Epithelial cell of proximal tubule (primary cell): ENCODE data around the gene ASB18. TPM values are rescaled to one million over a fixed set of nuclear protein-coding genes. Genes with fewer than 3 reads are reported as not detected.
"Not testable (repeated sequence)": the region's sequence is repeated elsewhere in the genome, so short reads cannot be mapped to it uniquely, and the experiment has no call there.

Experiments
- DNase-seq: peaks from one replicate; pipeline ENCODE4 v3.0.0-alpha.2; 2011; ENCODE audit warnings: low read depth
- H3K4me3 ChIP-seq: 2 replicates; pipeline ENCODE4 v1.5.1; 2011; ENCODE audit warnings: low read depth, mild to moderate bottlenecking, low read length
- total RNA-seq: library from RNA; depleted of rRNA; stranded (reverse); fragments of >200 nt; gene quantifications from 2 replicates; pipeline ENCODE4 v1.2.3, GENCODE V29; 2015
- TF ChIP-seq, protein P1 (sequence below): conservative IDR thresholded peaks from 2 replicates; pipeline ENCODE4 v1.5.1; 2012; ENCODE audit warnings: low read depth, mild to moderate bottlenecking, low read length

ASB18 gene
- total RNA-seq, 1 donor from 2014 or later: not detected

DNA sequence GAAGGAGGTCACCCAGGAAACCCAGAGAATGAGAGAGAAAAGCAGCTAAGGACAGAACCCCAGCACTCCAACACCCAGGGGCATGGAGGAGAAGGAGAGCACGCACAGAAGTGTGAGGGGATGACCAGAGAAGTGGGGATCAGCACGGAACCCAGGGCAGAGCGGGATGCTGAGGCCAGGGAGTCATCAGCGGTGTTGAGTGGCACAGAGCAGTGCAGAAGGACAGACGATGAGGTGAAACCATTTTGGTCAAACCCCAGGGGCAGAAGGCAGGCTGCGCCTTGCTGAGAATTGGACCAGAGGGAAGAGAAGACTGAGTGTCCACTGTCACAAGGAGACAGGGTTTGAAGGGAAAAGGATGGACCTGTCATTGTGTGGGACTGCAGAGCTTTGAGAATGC, 23.4 kb upstream of the ASB18 start:
- TF ChIP-seq, protein P1, sequence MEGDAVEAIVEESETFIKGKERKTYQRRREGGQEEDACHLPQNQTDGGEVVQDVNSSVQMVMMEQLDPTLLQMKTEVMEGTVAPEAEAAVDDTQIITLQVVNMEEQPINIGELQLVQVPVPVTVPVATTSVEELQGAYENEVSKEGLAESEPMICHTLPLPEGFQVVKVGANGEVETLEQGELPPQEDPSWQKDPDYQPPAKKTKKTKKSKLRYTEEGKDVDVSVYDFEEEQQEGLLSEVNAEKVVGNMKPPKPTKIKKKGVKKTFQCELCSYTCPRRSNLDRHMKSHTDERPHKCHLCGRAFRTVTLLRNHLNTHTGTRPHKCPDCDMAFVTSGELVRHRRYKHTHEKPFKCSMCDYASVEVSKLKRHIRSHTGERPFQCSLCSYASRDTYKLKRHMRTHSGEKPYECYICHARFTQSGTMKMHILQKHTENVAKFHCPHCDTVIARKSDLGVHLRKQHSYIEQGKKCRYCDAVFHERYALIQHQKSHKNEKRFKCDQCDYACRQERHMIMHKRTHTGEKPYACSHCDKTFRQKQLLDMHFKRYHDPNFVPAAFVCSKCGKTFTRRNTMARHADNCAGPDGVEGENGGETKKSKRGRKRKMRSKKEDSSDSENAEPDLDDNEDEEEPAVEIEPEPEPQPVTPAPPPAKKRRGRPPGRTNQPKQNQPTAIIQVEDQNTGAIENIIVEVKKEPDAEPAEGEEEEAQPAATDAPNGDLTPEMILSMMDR: no peak
- no peak for DNase-seq
- H3K4me3 ChIP-seq: no peak overlapping the region

DNA sequence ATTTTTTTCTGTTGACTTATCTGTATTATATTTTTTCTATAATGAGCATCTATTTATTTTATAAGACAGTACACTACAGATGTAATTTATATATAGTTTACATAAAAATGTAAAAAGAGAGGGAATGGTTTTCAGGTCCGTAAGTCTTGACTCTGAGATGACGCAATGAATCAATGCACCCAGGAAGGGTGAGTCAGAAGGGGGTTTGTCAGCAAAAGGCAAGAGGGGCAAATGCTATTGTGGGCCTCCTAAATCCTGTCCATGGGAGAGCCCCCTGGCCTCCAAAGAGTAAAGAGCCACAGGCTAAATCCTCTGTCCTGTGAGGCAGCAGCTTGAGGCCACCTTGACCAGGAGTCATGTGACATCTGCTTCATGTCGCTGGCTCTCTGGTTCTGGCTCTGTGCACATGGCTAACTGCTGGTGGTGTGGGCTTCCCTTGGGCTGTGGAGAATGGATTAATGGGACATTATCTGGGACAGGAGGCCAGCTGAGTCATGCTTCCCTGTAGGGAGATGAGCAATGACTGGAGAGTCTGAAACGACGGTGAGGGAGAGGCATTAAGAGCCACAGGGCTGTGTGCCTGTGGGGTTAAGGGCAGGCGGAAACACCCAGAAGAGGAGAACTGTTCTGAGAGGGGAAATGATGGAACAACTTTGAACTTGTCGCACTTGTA, 22.8 kb upstream of the ASB18 start:
- H3K4me3 ChIP-seq: no peak overlapping the region
- TF ChIP-seq, protein P1: no peak
- peak; percentile 16 for DNase-seq

DNA sequence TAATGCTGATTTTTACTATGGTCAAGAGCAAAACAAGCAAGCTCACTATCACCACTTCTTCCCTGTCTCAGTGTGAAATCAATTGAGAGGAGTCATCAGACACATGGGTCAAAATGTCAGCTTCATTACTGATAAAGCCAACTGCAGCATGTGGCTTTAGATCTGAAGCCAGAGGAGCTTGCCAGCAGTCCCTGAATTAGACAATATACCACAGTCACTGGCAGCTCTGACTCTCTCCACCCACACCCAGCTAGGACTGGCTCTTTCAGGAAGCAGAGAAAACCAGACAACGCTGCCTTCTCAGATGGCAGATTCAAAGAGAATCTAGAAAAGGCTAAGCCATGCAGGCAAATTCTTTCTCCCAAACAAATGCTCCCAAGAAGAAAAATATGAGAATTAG, 20.0 kb upstream of the ASB18 start:
- TF ChIP-seq, protein P1: no peak

GRCh38 chr2:236282406-236282805, 18.2 kb upstream of the ASB18 start:
- TF ChIP-seq, protein P1: no peak
- no peak overlapping the region for H3K4me3 ChIP-seq
- DNase-seq: no peak

More for the DNA sequence above, 20.0 kb upstream of the ASB18 start:
- DNase-seq: no peak
- H3K4me3 ChIP-seq: no peak overlapping the region

DNA sequence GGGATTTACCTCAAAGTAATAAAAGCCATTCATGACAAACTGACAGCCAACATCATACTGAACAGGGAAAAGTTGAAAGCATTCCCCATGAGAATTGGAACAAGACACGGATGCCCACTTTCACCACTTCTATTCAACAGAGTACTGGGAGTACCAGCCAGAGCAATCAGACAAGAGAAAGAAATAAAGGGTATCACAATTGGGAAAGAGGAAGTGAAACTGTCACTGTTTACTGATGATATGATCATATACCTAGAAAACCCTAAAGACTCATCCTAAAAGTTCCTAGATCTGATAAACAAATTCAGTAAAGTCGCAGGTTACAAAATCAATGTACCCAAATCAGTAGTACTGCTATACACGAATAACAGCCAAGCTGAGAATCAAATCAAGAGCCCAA, 17.2 kb upstream of the ASB18 start:
- TF ChIP-seq, protein P1: no peak
- H3K4me3 ChIP-seq: no peak overlapping the region
- no peak for DNase-seq

GRCh38 chr2:236273126-236273525, 8.9 kb upstream of the ASB18 start:
- no peak overlapping the region for H3K4me3 ChIP-seq
- TF ChIP-seq, protein P1: no peak
- no peak for DNase-seq

DNA sequence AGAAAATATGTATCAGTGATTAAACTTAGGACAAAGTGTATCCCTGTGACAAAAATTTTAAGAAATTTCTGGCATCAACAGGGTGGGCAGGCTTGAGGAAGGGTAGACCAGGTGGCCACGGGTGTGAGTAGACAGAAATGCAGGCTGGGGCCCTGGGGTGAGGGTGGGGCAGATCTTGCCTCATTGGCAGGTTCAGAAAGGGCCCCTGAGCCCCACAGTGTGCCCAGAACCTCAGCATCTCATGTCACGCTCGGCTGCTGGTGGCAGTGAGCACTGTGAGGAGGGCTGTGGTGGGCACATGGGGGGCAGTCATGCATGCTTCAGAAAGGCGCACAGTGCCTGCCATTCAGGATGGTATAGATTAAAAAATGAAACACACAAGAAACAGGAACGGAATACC, 7.6 kb upstream of the ASB18 start:
- no peak overlapping the region for H3K4me3 ChIP-seq
- DNase-seq: no peak
- TF ChIP-seq, protein P1: no peak

- DNase-seq, H3K4me3 ChIP-seq: not testable (repeated sequence)
These were observed 5.7 kb upstream of the ASB18 start for GRCh38 chr2:236269876-236270275.
